HepG2 (cell line): ENCODE data around the gene ARSB. TPM values are rescaled to one million over a fixed set of nuclear protein-coding genes. Genes with fewer than 3 reads are reported as not detected.

Experiments
- BCL6 ChIP-seq: IDR thresholded peaks from 2 replicates; pipeline ENCODE4 v1.6.1; 2016; ENCODE audit warnings: missing genetic modification reagents, missing compliant biosample characterization
- FOSL2 ChIP-seq: sonication (generic); formaldehyde crosslinking; IDR thresholded peaks from 2 replicates; pipeline ENCODE4 v1.4.0; 2020; ENCODE audit warnings: missing genetic modification reagents
- FOXA3 ChIP-seq: IDR thresholded peaks from 2 replicates; pipeline ENCODE4 v1.6.1; 2016; ENCODE audit warnings: missing genetic modification reagents, missing compliant biosample characterization
- FOXP1 ChIP-seq, 2 experiments: fragments of 450-650 bp in 1 of 2; IDR thresholded peaks; 2 replicates each; pipeline ENCODE4 v1.6.1; 2017 to 2018; ENCODE audit warnings: antibody characterized with exemption in 1 of 2
- ISL2 ChIP-seq: sonication (generic); formaldehyde crosslinking; IDR thresholded peaks from 2 replicates; pipeline ENCODE4 v1.5.0; 2020; ENCODE audit warnings: missing genetic modification reagents
- KDM1A ChIP-seq: IDR thresholded peaks from 2 replicates; pipeline ENCODE4 v1.6.1; 2016; ENCODE audit warnings: missing compliant biosample characterization
- KDM3A ChIP-seq: IDR thresholded peaks from 2 replicates; pipeline ENCODE4 v1.6.1; 2018; ENCODE audit warnings: low read depth, missing compliant biosample characterization
- MED1 ChIP-seq: sonication (generic); formaldehyde crosslinking; IDR thresholded peaks from 2 replicates; pipeline ENCODE4 v1.4.0; 2020; ENCODE audit warnings: missing genetic modification reagents
- MEIS2 ChIP-seq: sonication (generic); formaldehyde crosslinking; IDR thresholded peaks from 2 replicates; pipeline ENCODE4 v1.9.0; 2021; ENCODE audit warnings: mild to moderate bottlenecking, missing genetic modification reagents
- MXI1 ChIP-seq: IDR thresholded peaks from 3 replicates; pipeline ENCODE4 v1.6.1; 2012; ENCODE audit warnings: low read depth, low read length, inconsistent platforms, borderline replicate concordance
- NFIC ChIP-seq: IDR thresholded peaks from 2 replicates; pipeline ENCODE4 v1.6.1; 2012; ENCODE audit warnings: mild to moderate bottlenecking, low read length, inconsistent platforms
- RXRA ChIP-seq: sonication (generic); formaldehyde crosslinking; IDR thresholded peaks from 2 replicates; pipeline ENCODE4 v1.5.1; 2020; ENCODE audit warnings: missing genetic modification reagents
- RXRB ChIP-seq: IDR thresholded peaks from 2 replicates; pipeline ENCODE4 v1.6.1; 2016; ENCODE audit warnings: borderline replicate concordance, missing genetic modification reagents, missing compliant biosample characterization
- SIX4 ChIP-seq: sonication (generic); formaldehyde crosslinking; IDR thresholded peaks from 2 replicates; pipeline ENCODE4 v1.4.0; 2020; ENCODE audit warnings: missing genetic modification reagents
- TMF1 ChIP-seq: sonication (generic); formaldehyde crosslinking; IDR thresholded peaks from 2 replicates; pipeline ENCODE4 v1.8.1; 2022; ENCODE audit warnings: low read depth, missing genetic modification reagents
- ZNF12 ChIP-seq: sonication (generic); formaldehyde crosslinking; IDR thresholded peaks from 2 replicates; pipeline ENCODE4 v1.5.0; 2020; ENCODE audit warnings: missing genetic modification reagents
- ZNF124 ChIP-seq: sonication (generic); formaldehyde crosslinking; IDR thresholded peaks from 2 replicates; pipeline ENCODE4 v1.4.0; 2020; ENCODE audit warnings: missing genetic modification reagents
- polyA plus RNA-seq, 8 experiments: library from polyadenylated mRNA; depleted of rRNA in 3 of 8; stranded (reverse) in 7 of 8; unstranded in 1 of 8; fragments of >200 nt; fragmentation: Illumina TruSeq in 4 of 8; extraction: Trizol in 4 of 8; gene quantifications; 2 replicates each; pipeline versions ENCODE4 v1.2.1 to v1.2.3, GENCODE V29; 2011 to 2016; ENCODE audit warnings: low read depth in 4 of 8, missing spikeins in 1 of 8, mixed read lengths in 1 of 8; ENCODE audit not compliant: insufficient read depth in 1 of 8
- total RNA-seq, 5 experiments: library from RNA; depleted of rRNA; stranded (reverse); fragments of >200 nt; fragmentation: Illumina TruSeq; extraction: Trizol; gene quantifications; 2 replicates each; pipeline ENCODE4 v1.2.3, GENCODE V29; 2016; ENCODE audit warnings: low read depth in 1 of 5
- TF ChIP-seq, protein P1 (sequence below): sonication (generic); IDR thresholded peaks from 2 replicates; pipeline ENCODE4 v1.6.1; 2016; ENCODE audit warnings: low read depth, borderline replicate concordance
- TF ChIP-seq, protein P2 (sequence below): sonication (generic); formaldehyde crosslinking; conservative IDR thresholded peaks from 2 replicates; pipeline ENCODE4 v1.8.1; 2023; ENCODE audit warnings: missing genetic modification reagents
- TF ChIP-seq, protein P3 (sequence below): IDR thresholded peaks from 2 replicates; pipeline ENCODE4 v1.6.1; 2018; ENCODE audit warnings: missing genetic modification reagents, mild to moderate bottlenecking, missing compliant biosample characterization
- TF ChIP-seq, protein P4 (sequence below): IDR thresholded peaks from 2 replicates; pipeline ENCODE4 v1.6.1; 2018; ENCODE audit warnings: missing genetic modification reagents
- TF ChIP-seq, protein P5 (sequence below): sonication (generic); formaldehyde crosslinking; IDR thresholded peaks from 2 replicates; pipeline ENCODE4 v1.5.0; 2020; ENCODE audit warnings: mild to moderate bottlenecking, low read depth, missing genetic modification reagents, borderline replicate concordance

The ARSB gene
- total and polyA plus RNA-seq, 2 of the 13 experiments (the other 11 are each of a cell fraction or from before 2014, with no cell fraction given), result 52.6 to 66.4 TPM

DNA sequence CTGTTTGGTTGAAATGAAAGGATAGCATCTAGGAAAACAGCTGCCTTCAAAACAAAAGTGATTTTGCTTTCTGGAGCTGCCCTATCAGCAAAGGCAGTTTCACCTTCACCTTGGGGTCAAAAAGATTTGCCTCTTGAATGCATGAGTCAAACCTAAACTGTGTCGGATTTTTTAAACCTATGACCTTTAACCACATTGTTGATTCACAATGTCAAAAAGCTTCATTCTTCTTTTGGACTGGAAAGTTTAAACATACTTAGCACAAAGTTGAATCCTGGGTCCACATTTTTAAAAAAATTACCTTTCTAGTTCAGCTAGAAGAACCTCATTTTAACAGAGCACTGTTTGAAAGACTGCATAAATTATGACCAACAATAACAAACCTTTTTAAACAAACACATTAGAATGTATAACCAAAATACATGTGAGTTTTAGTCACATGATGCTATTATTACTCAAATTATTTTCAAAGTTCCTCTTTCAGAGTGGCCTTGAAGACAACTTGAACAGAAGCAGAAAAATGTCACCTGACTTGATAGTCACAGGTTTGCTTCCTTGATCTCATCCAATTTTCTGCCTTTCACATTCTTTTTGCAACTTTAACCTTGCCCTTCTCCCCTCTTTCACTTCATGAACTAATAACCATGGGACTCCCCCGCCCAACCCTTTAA lies 226.8 kb downstream of the ARSB start (continued):
- TF ChIP-seq, protein P1, sequence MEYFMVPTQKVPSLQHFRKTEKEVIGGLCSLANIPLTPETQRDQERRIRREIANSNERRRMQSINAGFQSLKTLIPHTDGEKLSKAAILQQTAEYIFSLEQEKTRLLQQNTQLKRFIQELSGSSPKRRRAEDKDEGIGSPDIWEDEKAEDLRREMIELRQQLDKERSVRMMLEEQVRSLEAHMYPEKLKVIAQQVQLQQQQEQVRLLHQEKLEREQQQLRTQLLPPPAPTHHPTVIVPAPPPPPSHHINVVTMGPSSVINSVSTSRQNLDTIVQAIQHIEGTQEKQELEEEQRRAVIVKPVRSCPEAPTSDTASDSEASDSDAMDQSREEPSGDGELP, result peak; percentile 77
- TF ChIP-seq MED1, result peak; percentile 78
- peak; percentile 39; the same call in 1 of the 2 replicates for TF ChIP-seq KDM3A (CRISPR knock-in tag)
- no peak for TF ChIP-seq FOXP1 (IDR thresholded peaks at IDR 0.05)
- TF ChIP-seq FOXP1 (CRISPR knock-in tag; IDR thresholded peaks at IDR 0.05), result peak; percentile 75; the same call in 1 of the 2 replicates
- TF ChIP-seq KDM1A (CRISPR knock-in tag), result peak; percentile 66; the same call in 1 of the 2 replicates
- peak; percentile 88 for TF ChIP-seq NFIC
- TF ChIP-seq ZNF12 (CRISPR knock-in tag), result no peak; the same call in 1 of the 2 replicates
- TF ChIP-seq, protein P2, sequence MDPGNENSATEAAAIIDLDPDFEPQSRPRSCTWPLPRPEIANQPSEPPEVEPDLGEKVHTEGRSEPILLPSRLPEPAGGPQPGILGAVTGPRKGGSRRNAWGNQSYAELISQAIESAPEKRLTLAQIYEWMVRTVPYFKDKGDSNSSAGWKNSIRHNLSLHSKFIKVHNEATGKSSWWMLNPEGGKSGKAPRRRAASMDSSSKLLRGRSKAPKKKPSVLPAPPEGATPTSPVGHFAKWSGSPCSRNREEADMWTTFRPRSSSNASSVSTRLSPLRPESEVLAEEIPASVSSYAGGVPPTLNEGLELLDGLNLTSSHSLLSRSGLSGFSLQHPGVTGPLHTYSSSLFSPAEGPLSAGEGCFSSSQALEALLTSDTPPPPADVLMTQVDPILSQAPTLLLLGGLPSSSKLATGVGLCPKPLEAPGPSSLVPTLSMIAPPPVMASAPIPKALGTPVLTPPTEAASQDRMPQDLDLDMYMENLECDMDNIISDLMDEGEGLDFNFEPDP, result no peak
- TF ChIP-seq MXI1, result no peak
- peak; percentile 47; the same call in 1 of the 2 replicates for TF ChIP-seq MEIS2 (CRISPR knock-in tag)
- TF ChIP-seq FOSL2 (CRISPR knock-in tag), result peak; percentile 93
- TF ChIP-seq ZNF124 (CRISPR knock-in tag), result no peak
- TF ChIP-seq SIX4 (CRISPR knock-in tag), result no peak
- peak; percentile 85 for TF ChIP-seq FOXA3 (CRISPR knock-in tag)
- peak; percentile 56; the same call in 1 of the 2 replicates for TF ChIP-seq RXRA (CRISPR knock-in tag)
- no peak for TF ChIP-seq TMF1 (CRISPR knock-in tag)
- peak; percentile 95 for TF ChIP-seq BCL6 (CRISPR knock-in tag)
- TF ChIP-seq, protein P3, sequence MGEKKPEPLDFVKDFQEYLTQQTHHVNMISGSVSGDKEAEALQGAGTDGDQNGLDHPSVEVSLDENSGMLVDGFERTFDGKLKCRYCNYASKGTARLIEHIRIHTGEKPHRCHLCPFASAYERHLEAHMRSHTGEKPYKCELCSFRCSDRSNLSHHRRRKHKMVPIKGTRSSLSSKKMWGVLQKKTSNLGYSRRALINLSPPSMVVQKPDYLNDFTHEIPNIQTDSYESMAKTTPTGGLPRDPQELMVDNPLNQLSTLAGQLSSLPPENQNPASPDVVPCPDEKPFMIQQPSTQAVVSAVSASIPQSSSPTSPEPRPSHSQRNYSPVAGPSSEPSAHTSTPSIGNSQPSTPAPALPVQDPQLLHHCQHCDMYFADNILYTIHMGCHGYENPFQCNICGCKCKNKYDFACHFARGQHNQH (CRISPR knock-in tag), result 0 out of 2 replicates have a peak, but pooled peaks have one; percentile 14
- peak; percentile 88 for TF ChIP-seq RXRB (CRISPR knock-in tag)
- peak; percentile 93 for TF ChIP-seq ISL2
- TF ChIP-seq, protein P4, sequence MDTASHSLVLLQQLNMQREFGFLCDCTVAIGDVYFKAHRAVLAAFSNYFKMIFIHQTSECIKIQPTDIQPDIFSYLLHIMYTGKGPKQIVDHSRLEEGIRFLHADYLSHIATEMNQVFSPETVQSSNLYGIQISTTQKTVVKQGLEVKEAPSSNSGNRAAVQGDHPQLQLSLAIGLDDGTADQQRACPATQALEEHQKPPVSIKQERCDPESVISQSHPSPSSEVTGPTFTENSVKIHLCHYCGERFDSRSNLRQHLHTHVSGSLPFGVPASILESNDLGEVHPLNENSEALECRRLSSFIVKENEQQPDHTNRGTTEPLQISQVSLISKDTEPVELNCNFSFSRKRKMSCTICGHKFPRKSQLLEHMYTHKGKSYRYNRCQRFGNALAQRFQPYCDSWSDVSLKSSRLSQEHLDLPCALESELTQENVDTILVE (CRISPR knock-in tag), result no peak
- TF ChIP-seq, protein P5, sequence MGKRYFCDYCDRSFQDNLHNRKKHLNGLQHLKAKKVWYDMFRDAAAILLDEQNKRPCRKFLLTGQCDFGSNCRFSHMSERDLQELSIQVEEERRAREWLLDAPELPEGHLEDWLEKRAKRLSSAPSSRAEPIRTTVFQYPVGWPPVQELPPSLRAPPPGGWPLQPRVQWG (CRISPR knock-in tag), result no peak
